K562 (cell line): Measurements from ENCODE around the gene HES4. TPM values are rescaled to one million over a fixed set of nuclear protein-coding genes. Genes with fewer than 3 reads are reported as not detected.
A peak's percentile ranks its signal among the peaks of the same experiment; 100 is the strongest.

ENCODE experiments used
- ATAC-seq: fragments of 200-7000 bp; cut with Tn5 transposase; 3 replicates; pipeline ENCODE4 v1.9.1; 2020; ENCODE audit warnings: moderate library complexity
- BruUV-seq: library from RNA; stranded (reverse); fragments of 400-500 nt; replicated peaks from 2 replicates; lab custom pipeline; 2021; lab: Mats Ljungman, UMichigan
- CTCF ChIA-PET: fragments of 300-600 bp; formaldehyde crosslinking; extraction: SDS; loops from one replicate; lab custom pipeline; 2021; ENCODE audit warnings: low intra/inter-chr PET ratio; lab: Yijun Ruan, JAX
- POLR2A ChIA-PET: fragments of 300-600, 350-650 bp; sonication (Branson Sonifier 250); formaldehyde crosslinking; extraction: SDS; loops from one replicate; lab custom pipeline; 2021; ENCODE audit warnings: antibody characterized with exemption, inconsistent platforms; lab: Yijun Ruan, JAX
- DNase-seq, 4 experiments: peaks; one replicate each; pipeline versions ENCODE4 v3.0.0 to v3.0.0-alpha.2; 2011 to 2018; ENCODE audit warnings: low spot score in 3 of 4, mixed read lengths in 3 of 4; ENCODE audit errors: extremely low read depth in 1 of 4
- FAIRE-seq: peaks from 2 replicates; lab custom pipeline; 2011; peaks lifted over from hg19 to GRCh38; lab: Jason Lieb, UNC
- H2AFZ ChIP-seq: 2 replicates; pipeline ENCODE4 v1.6.0; 2011; ENCODE audit warnings: low read depth, low read length, control low read depth, inconsistent platforms
- H3K27ac ChIP-seq: fragments of 200-600 bp; 3 replicates; pipeline ENCODE4 v1.8.0; 2011; ENCODE audit warnings: low read depth, mild to moderate bottlenecking, control low read depth, inconsistent platforms, low read length, moderate library complexity, mixed read lengths; ENCODE audit errors: extremely low read depth
- H3K27me3 ChIP-seq, 2 experiments: fragments of 300-600 bp in 1 of 2; 2 replicates in 1 of 2; 3 replicates in 1 of 2; pipeline versions ENCODE4 v1.6.0 to v1.8.0; 2011; ENCODE audit warnings: inconsistent platforms in 2 of 2, low read length in 2 of 2, mild to moderate bottlenecking in 1 of 2, mixed read lengths in 1 of 2, moderate library complexity in 1 of 2; ENCODE audit not compliant: control insufficient read depth in 2 of 2, insufficient read depth in 2 of 2
- H3K36me3 ChIP-seq: fragments of 300-600 bp; 3 replicates; pipeline ENCODE4 v1.8.0; 2011; ENCODE audit warnings: mild to moderate bottlenecking, low read length, inconsistent platforms; ENCODE audit not compliant: control insufficient read depth, insufficient read depth
- H3K4me1 ChIP-seq, 2 experiments: fragments of 200-600 bp in 1 of 2; replicated peaks in 1 of 2; 2 replicates in 1 of 2; 3 replicates in 1 of 2; pipeline versions ENCODE4 v1.5.1 to v1.8.0; 2011; ENCODE audit warnings: inconsistent platforms in 2 of 2, low read length in 2 of 2, mild to moderate bottlenecking in 1 of 2, mixed read lengths in 1 of 2, moderate library complexity in 1 of 2; ENCODE audit not compliant: control insufficient read depth in 2 of 2, insufficient read depth in 2 of 2
- H3K4me2 ChIP-seq: 2 replicates; pipeline ENCODE4 v1.6.1; 2011; ENCODE audit warnings: low read length, control low read depth, inconsistent platforms, mixed read lengths; ENCODE audit not compliant: insufficient read depth
- H3K4me3 ChIP-seq: fragments of 200-600 bp; sonication (generic), shearing (Covaris generic); 2 replicates; pipeline ENCODE4 v1.5.1; 2016; ENCODE audit warnings: control low read depth, inconsistent platforms
- H3K79me2 ChIP-seq: fragments of 200-600 bp; 3 replicates; pipeline ENCODE4 v1.8.0; 2011; ENCODE audit warnings: low read length, inconsistent platforms; ENCODE audit not compliant: control insufficient read depth, insufficient read depth
- H3K9ac ChIP-seq, 2 experiments: 2 replicates each; pipeline versions ENCODE4 v1.6.0 to v1.6.1; 2011; ENCODE audit warnings: low read depth in 2 of 2, low read length in 2 of 2, control low read depth in 1 of 2, inconsistent platforms in 1 of 2, mild to moderate bottlenecking in 1 of 2, mixed read lengths in 1 of 2; ENCODE audit not compliant: insufficient read depth in 1 of 2
- H3K9me1 ChIP-seq: one replicate; pipeline ENCODE4 v1.6.0; 2011; ENCODE audit warnings: inconsistent platforms, mild to moderate bottlenecking, low read length, moderate library complexity; ENCODE audit not compliant: control insufficient read depth, insufficient read depth
- H3K9me3 ChIP-seq: replicated peaks from 2 replicates; pipeline ENCODE4 v1.5.1; 2011; ENCODE audit warnings: low read depth, low read length, inconsistent platforms; ENCODE audit not compliant: control insufficient read depth, insufficient read depth
- H4K20me1 ChIP-seq: replicated peaks from 2 replicates; pipeline ENCODE4 v1.6.1; 2011; ENCODE audit warnings: low read length, inconsistent platforms, mixed read lengths; ENCODE audit not compliant: control insufficient read depth, insufficient read depth
- ARID3B ChIP-seq: fragments of 250-450 bp; sonication (Bioruptor Pico); IDR thresholded peaks from 2 replicates; pipeline ENCODE4 v1.4.0; 2020; ENCODE audit warnings: borderline replicate concordance
- FOXJ3 ChIP-seq: sonication (generic); formaldehyde crosslinking; IDR thresholded peaks from 2 replicates; pipeline ENCODE4 v1.4.0; 2020; ENCODE audit warnings: mild to moderate bottlenecking, missing genetic modification reagents
- POLR2G ChIP-seq: fragments of 200-400 bp; formaldehyde crosslinking; IDR thresholded peaks from 2 replicates; pipeline ENCODE4 v1.6.1; 2017; ENCODE audit warnings: low read depth, mild to moderate bottlenecking, antibody characterized with exemption, low read length, moderate library complexity
- RB1 ChIP-seq: fragments of 450-650 bp; IDR thresholded peaks from 2 replicates; pipeline ENCODE4 v1.6.1; 2017; ENCODE audit warnings: low read depth, mild to moderate bottlenecking
- WGBS: fragments of 100-300 bp; shearing (Covaris generic); methylation state at CpG from one replicate; pipeline ENCODE4 v1.1.6; 2016; ENCODE audit warnings: low coverage, mixed read lengths; ENCODE audit not compliant: insufficient coverage; ENCODE audit errors: missing lambda C conversion rate; 5-methylcytosine and 5-hydroxymethylcytosine counted together
- in situ Hi-C: fragments of 300-500 bp; cut with MboI; formaldehyde crosslinking; loops from 4 replicates; pipeline ENCODE4 v1.15.0; 2018; ENCODE audit warnings: inconsistent platforms, mixed read lengths
- intact Hi-C: fragments of 100-400 bp; cut with micrococcal nuclease; formaldehyde crosslinking; loops from 2 replicates; pipeline ENCODE4 v1.14.2; 2022
- polyA plus RNA-seq, 8 experiments: library from polyadenylated mRNA; depleted of rRNA in 4 of 8; stranded (reverse) in 5 of 8; unstranded in 3 of 8; fragments of >200 nt; fragmentation: Nextera tagmentation in 2 of 8; fragmentation: Illumina TruSeq in 1 of 8; extraction: Ambion mirVana in 2 of 8; extraction: Trizol in 1 of 8; gene quantifications; 2 replicates each; pipeline versions ENCODE4 v1.2.1 to v1.2.3, GENCODE V29; 2011 to 2014; ENCODE audit warnings: inconsistent platforms in 1 of 8, missing spikeins in 1 of 8
- total RNA-seq, 7 experiments: library from RNA; depleted of rRNA in 6 of 7; stranded (reverse); fragments of >200 nt in 6 of 7; fragmentation: Illumina TruSeq in 2 of 7; extraction: Trizol in 2 of 7; gene quantifications; 2 replicates each; pipeline versions ENCODE4 v1.2.1 to v1.2.3, GENCODE V29; 2011 to 2021; ENCODE audit warnings: low replicate concordance in 1 of 7

The HES4 gene
- total and polyA plus RNA-seq, 9 of the 15 experiments (the other 6 are each of a cell fraction or from before 2014, with no cell fraction given) = 0.21 to 43.7 (median 5.3) TPM; not detected in 2

DNA sequence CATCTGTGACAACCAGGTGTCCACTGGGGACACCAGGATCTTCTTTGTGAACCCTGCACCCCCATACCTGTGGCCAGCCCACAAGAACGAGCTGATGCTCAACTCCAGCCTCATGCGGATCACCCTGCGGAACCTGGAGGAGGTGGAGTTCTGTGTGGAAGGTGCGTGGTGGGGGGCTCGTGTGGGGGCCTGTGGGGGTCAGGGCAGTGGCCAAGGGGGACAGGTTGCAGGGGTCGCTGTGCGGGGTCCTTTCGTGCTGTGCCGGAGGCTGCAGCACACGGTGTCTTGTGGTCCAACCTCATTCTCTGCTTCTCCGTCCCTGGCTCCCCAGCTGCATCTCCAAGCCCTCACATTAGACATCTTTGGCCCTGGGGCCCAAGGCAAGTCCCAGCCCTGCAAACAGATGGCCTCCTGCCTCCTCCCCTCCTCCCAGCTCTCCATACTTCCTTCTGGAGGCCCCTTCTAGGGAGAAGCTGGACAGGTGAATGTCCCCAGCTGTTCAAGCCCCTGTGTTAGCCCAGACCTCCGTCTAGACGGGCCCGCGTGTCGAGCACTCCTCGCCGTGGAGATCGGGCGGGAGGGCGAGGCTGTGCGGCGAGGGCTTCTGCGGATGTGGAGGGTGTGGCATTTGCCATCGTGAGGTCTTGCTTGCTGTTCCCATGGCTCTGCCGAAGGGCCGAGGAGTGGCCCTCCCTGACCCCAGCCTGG, 22.6 kb upstream of the HES4 start:
- in situ Hi-C loops (no loop called here), intact Hi-C loops (loop anchor here (5.0 kb wide), 1 partner anchor 40 kb away; no protein-coding TSS in a partner anchor)
- POLR2A ChIA-PET = interaction anchor here (0.5 to 1.1 kb wide), 4 partner anchors 9 to 329 kb away, joined by 3 to 6 read pairs (median 4); partner anchors contain the start of gene ISG15
- H3K79me2 ChIP-seq = peaks cover 40% of the 10 kb centered on the region
- 85% methylated on average over 22 of the region's 27 CpGs for WGBS
- H2AFZ ChIP-seq = no peak overlapping the region
- peaks cover 12% of the 10 kb centered on the region for H3K9me1 ChIP-seq
- CTCF ChIA-PET = no interaction called here
- no TSS peak for BruUV-seq
- peaks cover 54% of the 10 kb centered on the region; the same call in 2 of the 3 replicates for H3K36me3 ChIP-seq
- DNase-seq (no peak), FAIRE-seq (no peak), ATAC-seq (no peak)
- H3K27me3 ChIP-seq = no peaks in the 10 kb centered on the region
- H4K20me1 ChIP-seq = peaks cover 22% of the 10 kb centered on the region
- H3K9ac ChIP-seq = peak overlapping the region in 1 of 2 experiments; percentile 88; a peak in 2 of 4 replicates
- no peak for TF ChIP-seq RB1
- TF ChIP-seq POLR2G = 0 out of 2 replicates have a peak, but pooled peaks have one; percentile 18
- TF ChIP-seq ARID3B (CRISPR knock-in tag) = no peak
- TF ChIP-seq FOXJ3 (CRISPR knock-in tag) = no peak
- H3K4me1 ChIP-seq = peaks cover 29 to 87% of the 10 kb centered on the region in 2 experiments
- no peak overlapping the region for H3K4me3 ChIP-seq
- no peaks in the 10 kb centered on the region for H3K9me3 ChIP-seq
- H3K4me2 ChIP-seq = no peak overlapping the region
- H3K27ac ChIP-seq = no peak overlapping the region
